ENCODE results near the gene MYO1D. TPM values are rescaled to one million over a fixed set of nuclear protein-coding genes. Genes with fewer than 3 reads are reported as not detected.
A peak's percentile ranks its signal among the peaks of the same experiment; 100 is the strongest.

Gene MYO1D
- total RNA-seq, 1 donor, result 94.0 TPM

DNA sequence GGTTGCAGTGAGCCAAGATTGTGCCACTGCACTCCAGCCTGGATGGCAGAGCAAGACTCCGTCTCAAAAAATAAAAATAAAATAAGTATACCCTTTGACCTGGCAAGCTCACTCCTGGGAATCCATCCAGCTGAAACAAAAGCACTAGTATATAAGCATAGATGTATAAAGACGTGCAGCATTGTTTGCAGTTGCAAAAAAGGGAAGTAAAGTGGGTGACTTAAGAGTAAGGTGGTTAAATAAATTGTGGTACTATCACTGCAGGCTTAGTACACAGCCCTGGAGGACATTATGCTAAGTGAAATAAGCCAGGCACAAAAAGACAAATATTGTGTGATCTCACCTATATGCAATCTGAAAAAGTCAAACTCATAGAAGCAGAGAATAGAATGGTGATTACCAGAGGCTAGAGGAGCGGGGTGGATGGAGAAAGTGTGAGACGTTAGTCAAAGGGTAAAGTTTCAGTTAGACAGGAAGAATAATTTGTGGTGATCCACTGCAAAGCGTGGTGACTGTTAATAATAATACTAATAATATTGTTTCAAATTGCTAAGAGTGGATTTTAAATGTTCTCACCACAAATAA, 113.0 kb downstream of the MYO1D start:
- TF ChIP-seq CTCF (IDR thresholded peaks at IDR 0.05; ENCODE audit: insufficient read depth, low read length), result no peak
- no peak for DNase-seq (ENCODE audit: low read depth)
- no peak overlapping the region for H3K4me3 ChIP-seq (ENCODE audit: low read depth, low read length)

- no peak for DNase-seq (ENCODE audit: low read depth)
- no peak for TF ChIP-seq CTCF (IDR thresholded peaks at IDR 0.05; ENCODE audit: insufficient read depth, low read length)
- H3K4me3 ChIP-seq (ENCODE audit: low read depth, low read length), result no peak overlapping the region
Observed at GRCh38 chr17:32759476-32759875, 117.4 kb downstream of the MYO1D start.

DNA sequence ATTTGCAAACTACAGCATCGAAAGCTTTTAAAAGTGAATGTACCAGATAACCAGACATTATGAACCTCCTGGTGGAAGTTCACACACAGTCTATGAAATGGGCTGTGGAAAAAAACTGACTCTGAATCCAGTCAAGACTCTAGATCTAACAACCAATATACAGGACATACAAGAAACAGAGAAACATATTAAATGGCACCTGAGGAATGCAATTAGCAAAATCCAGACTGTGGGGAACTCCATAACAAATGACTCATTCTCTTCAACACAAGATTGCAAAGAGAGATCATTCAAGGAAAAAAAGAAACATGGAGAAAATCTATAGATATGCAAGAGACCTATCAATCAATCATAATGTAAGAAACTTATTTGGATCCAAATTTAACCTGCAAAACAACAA, 119.0 kb downstream of the MYO1D start:
- no peak for TF ChIP-seq CTCF (IDR thresholded peaks at IDR 0.05; ENCODE audit: insufficient read depth, low read length)
- no peak overlapping the region for H3K4me3 ChIP-seq (ENCODE audit: low read depth, low read length)
- DNase-seq (ENCODE audit: low read depth), result no peak

DNA sequence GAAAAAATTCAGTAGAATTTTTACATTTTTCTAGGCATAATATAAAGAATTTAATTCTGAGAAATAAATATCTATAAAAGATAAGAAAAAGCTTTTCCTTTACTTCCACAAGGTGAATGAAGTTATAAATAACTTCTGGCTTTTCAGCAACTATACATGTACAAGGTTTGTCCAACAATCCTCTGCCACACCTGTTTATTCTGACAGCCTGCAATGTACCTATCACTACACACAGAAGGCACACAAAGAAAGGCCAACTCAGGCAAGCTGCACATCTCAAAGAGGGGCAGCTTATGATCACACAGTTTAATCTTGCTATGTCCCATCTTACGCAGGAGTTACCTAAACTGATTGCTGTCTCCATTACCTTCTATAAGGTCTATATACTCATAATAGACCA, 120.2 kb downstream of the MYO1D start:
- no peak for TF ChIP-seq CTCF (IDR thresholded peaks at IDR 0.05; ENCODE audit: insufficient read depth, low read length)
- H3K4me3 ChIP-seq (ENCODE audit: low read depth, low read length), result no peak overlapping the region
- no peak for DNase-seq (ENCODE audit: low read depth)

- peak; percentile 38 for TF ChIP-seq CTCF (IDR thresholded peaks at IDR 0.05; ENCODE audit: insufficient read depth, low read length)
- H3K4me3 ChIP-seq (ENCODE audit: low read depth, low read length), result no peak overlapping the region
- DNase-seq (ENCODE audit: low read depth), result peak; percentile 78
Observed at GRCh38 chr17:32755045-32755805, 121.7 kb downstream of the MYO1D start.

- no peak overlapping the region for H3K4me3 ChIP-seq (ENCODE audit: low read depth, low read length)
- TF ChIP-seq CTCF (IDR thresholded peaks at IDR 0.05; ENCODE audit: insufficient read depth, low read length), result no peak
Observed at GRCh38 chr17:32752934-32753333, 124.0 kb downstream of the MYO1D start.

More at GRCh38 chr17:32752934-32753333, 124.0 kb downstream of the MYO1D start:
- no peak for DNase-seq (ENCODE audit: low read depth)
